Stimulated activated CD4-positive, alpha-beta T cell treated with anti-CD3 and anti-CD28 coated beads, Interleukin-12 subunit alpha, Interleukin-12 subunit beta, amount 100 ng/mL, for 24 hours (primary cell): ENCODE data around the gene CAMKMT.
A peak's percentile ranks its signal among the peaks of the same experiment; 100 is the strongest.
"Not testable (repeated sequence)": the region's sequence is repeated elsewhere in the genome, so short reads cannot be mapped to it uniquely, and the experiment has no call there.

Experiments
- DNase-seq, 2 experiments: peaks; one replicate each; pipeline ENCODE4 v3.0.0-alpha.2; 2020; ENCODE audit warnings: low read depth in 2 of 2

Gene CAMKMT

GRCh38 chr2:44360749-44361329, 908 bp upstream of the CAMKMT start:
- no peak for DNase-seq

- DNase-seq, result peak; percentile 2 to 32
Measured at GRCh38 chr2:44362207-44363015, 664 bp downstream of the CAMKMT start.

- no peak for DNase-seq
Measured at GRCh38 chr2:44364604-44365003, 2.9 kb downstream of the CAMKMT start.

- DNase-seq, result no peak
Measured at GRCh38 chr2:44367591-44367990, 5.8 kb downstream of the CAMKMT start.

- DNase-seq, result no peak
Measured at GRCh38 chr2:44369392-44369791, 7.6 kb downstream of the CAMKMT start.

- DNase-seq, result no peak
Measured at GRCh38 chr2:44371445-44371844, 9.7 kb downstream of the CAMKMT start.

GRCh38 chr2:44372246-44372645, 10.5 kb downstream of the CAMKMT start:
- DNase-seq, result no peak

GRCh38 chr2:44377486-44377885, 15.7 kb downstream of the CAMKMT start:
- no peak for DNase-seq

- not testable (repeated sequence) for DNase-seq
Measured at GRCh38 chr2:44385226-44385625, 23.5 kb downstream of the CAMKMT start.

- no peak for DNase-seq
Measured at GRCh38 chr2:44388877-44389276, 27.1 kb downstream of the CAMKMT start.

GRCh38 chr2:44389895-44390294, 28.1 kb downstream of the CAMKMT start:
- DNase-seq, result no peak

GRCh38 chr2:44392338-44392943, 30.7 kb downstream of the CAMKMT start:
- DNase-seq, result peak in 1 of 2 experiments; percentile 43

- DNase-seq, result no peak
Measured at GRCh38 chr2:44397447-44398175, 35.9 kb downstream of the CAMKMT start.

- no peak for DNase-seq
Measured at GRCh38 chr2:44398243-44398897, 36.6 kb downstream of the CAMKMT start.

- DNase-seq, result no peak
Measured at GRCh38 chr2:44420725-44421124, 59.0 kb downstream of the CAMKMT start.

GRCh38 chr2:44424211-44424610, 62.5 kb downstream of the CAMKMT start:
- DNase-seq, result no peak

GRCh38 chr2:44429034-44429433, 67.3 kb downstream of the CAMKMT start:
- DNase-seq, result no peak

GRCh38 chr2:44430342-44430741, 68.6 kb downstream of the CAMKMT start:
- DNase-seq, result no peak

- no peak for DNase-seq
Measured at GRCh38 chr2:44433895-44434294, 72.1 kb downstream of the CAMKMT start.

GRCh38 chr2:44441200-44441599, 79.5 kb downstream of the CAMKMT start:
- no peak for DNase-seq

- DNase-seq, result no peak
Measured at GRCh38 chr2:44442019-44442418, 80.3 kb downstream of the CAMKMT start.

GRCh38 chr2:44443517-44443916, 81.8 kb downstream of the CAMKMT start:
- DNase-seq, result no peak
